Astrocyte (in vitro differentiated cells and primary cell): ENCODE measurements around the gene KCTD15.

Experiments used
- EZH2 ChIP-seq: IDR thresholded peaks from 2 replicates; pipeline ENCODE4 v1.6.1; 2012; ENCODE audit warnings: mild to moderate bottlenecking, low read length, inconsistent platforms; ENCODE audit not compliant: insufficient read depth
- TF ChIP-seq, protein P1 (sequence below): IDR thresholded peaks from 2 replicates; pipeline ENCODE4 v1.5.1; 2011; ENCODE audit warnings: low read depth, mild to moderate bottlenecking, inconsistent platforms, low read length, moderate library complexity; ENCODE audit not compliant: insufficient read depth

DNA sequence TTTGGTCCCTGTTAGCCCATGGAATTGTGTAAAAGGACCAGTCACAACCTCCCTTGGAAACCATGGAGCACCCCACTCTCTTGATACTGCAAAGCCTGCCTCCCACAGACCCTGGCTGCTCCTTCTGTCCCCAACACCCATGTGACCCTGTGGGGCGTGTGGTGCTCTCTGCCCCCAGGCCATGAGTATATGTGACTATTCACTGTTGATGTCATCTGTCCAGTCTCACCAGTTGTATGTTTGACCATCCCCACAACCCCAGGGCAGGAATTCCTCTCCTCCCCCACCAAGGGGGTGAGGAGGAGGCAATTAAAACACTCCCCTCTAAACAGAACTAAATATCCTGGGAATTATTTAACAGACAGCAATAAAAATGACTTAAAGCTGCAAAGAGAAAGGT, 35.2 kb downstream of the KCTD15 start:
- no peak for TF ChIP-seq EZH2
- TF ChIP-seq, protein P1, sequence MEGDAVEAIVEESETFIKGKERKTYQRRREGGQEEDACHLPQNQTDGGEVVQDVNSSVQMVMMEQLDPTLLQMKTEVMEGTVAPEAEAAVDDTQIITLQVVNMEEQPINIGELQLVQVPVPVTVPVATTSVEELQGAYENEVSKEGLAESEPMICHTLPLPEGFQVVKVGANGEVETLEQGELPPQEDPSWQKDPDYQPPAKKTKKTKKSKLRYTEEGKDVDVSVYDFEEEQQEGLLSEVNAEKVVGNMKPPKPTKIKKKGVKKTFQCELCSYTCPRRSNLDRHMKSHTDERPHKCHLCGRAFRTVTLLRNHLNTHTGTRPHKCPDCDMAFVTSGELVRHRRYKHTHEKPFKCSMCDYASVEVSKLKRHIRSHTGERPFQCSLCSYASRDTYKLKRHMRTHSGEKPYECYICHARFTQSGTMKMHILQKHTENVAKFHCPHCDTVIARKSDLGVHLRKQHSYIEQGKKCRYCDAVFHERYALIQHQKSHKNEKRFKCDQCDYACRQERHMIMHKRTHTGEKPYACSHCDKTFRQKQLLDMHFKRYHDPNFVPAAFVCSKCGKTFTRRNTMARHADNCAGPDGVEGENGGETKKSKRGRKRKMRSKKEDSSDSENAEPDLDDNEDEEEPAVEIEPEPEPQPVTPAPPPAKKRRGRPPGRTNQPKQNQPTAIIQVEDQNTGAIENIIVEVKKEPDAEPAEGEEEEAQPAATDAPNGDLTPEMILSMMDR: no peak
